ENCODE results near the gene ERFL.
"Not testable (repeated sequence)": the region's sequence is repeated elsewhere in the genome, so short reads cannot be mapped to it uniquely, and the experiment has no call there.

The ERFL gene

GRCh38 chr19:41941410-41942202 lies 13.4 kb upstream of the ERFL start:
- no peak overlapping the region for H3K27ac ChIP-seq
- TF ChIP-seq ZFX (IDR thresholded peaks at IDR 0.05) (no peak), CTCF (conservative IDR thresholded peaks at IDR 0.05) (no peak)

DNA sequence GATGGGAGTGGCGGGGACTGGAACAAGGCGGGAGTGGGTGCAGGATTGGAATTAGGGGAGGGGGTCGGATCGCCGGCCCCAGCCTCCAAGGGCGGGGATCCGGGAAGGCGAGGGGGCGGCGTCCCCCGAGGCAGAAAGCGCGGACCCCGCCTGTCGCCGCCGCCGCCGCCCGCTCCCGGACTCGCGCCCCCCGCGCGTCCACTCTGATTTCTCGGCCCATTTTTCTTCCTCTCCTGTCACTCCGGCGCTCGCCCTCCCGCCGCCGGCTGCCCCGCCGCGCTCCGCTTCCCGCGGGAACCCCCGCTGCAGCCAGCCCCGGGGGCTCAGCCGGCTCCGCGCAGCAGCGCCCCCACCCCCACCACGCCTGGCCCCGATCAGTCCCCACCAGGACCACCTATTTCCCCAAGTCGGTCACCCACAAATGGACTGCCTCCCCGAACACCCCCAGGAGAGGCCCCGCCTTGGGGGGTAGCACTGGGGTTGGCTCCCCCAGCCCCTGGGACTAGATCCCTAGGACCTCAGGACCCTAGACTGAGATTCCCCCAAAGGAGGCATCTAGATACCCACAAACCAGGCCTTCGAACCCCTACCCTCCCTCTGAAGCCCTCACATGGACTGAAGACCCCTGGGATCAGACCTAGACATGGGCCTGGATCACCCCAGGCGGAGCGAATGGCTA lies 12.6 kb upstream of the ERFL start:
- TF ChIP-seq CTCF (conservative IDR thresholded peaks at IDR 0.05) (no peak), ZFX (IDR thresholded peaks at IDR 0.05) (no peak)
- no peak overlapping the region for H3K27ac ChIP-seq

DNA sequence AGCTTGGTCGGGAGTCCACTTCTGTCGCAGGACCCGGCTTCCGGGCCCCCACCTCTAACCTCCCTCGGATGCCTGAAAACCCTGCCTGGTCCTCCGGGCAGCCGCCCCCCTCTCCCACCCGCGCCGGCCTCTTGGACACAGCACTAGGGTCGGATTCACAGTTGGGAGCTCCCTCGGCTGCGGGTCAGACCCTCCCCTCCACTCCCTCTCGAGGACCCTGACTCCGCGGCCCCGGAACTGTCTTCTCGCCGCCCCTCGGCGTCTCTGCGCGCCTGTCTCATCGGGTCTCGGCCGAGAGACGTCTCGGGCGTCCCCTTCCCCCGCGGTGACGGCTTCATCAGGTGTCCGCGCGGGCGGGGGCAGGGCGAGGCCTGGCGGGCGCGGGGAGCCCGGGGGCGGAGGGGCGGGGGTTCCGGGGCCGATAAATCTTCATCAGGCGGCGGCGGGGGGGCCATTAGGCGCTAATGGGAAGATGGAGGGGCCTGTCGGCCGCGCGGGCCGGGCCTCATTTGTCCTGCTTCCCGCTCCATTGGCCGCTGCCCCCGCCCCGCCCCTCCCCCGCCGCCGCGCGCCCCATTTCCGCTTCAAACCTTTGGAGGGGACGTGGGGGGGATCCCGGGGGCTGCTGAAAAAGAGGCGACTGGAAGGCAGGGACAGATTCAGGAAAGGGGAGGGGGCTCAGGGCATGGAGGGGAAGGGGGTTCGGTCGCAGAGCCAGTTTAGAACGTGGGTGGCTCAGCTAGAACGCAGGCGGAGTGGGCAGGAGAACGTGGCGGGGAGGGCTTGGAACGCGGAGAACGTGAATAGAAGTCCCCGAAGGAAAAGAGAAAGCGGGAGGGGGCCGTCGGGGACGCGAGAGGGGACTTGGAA lies 11.8 kb upstream of the ERFL start:
- H3K27ac ChIP-seq = no peak overlapping the region

GRCh38 chr19:41939209-41939608 lies 11.0 kb upstream of the ERFL start:
- H3K27ac ChIP-seq = not testable (repeated sequence)

More for the DNA sequence above, 11.8 kb upstream of the ERFL start:
- no peak for TF ChIP-seq ZFX (IDR thresholded peaks at IDR 0.05)
- TF ChIP-seq CTCF (conservative IDR thresholded peaks at IDR 0.05) = no peak

GRCh38 chr19:41937525-41938468 lies 9.5 kb upstream of the ERFL start:
- no peak overlapping the region for H3K27ac ChIP-seq
- TF ChIP-seq CTCF (conservative IDR thresholded peaks at IDR 0.05) (no peak), ZFX (IDR thresholded peaks at IDR 0.05) (no peak)

GRCh38 chr19:41936961-41937360 lies 8.7 kb upstream of the ERFL start:
- TF ChIP-seq CTCF (conservative IDR thresholded peaks at IDR 0.05) (no peak), ZFX (IDR thresholded peaks at IDR 0.05) (no peak)
- H3K27ac ChIP-seq = no peak overlapping the region

DNA sequence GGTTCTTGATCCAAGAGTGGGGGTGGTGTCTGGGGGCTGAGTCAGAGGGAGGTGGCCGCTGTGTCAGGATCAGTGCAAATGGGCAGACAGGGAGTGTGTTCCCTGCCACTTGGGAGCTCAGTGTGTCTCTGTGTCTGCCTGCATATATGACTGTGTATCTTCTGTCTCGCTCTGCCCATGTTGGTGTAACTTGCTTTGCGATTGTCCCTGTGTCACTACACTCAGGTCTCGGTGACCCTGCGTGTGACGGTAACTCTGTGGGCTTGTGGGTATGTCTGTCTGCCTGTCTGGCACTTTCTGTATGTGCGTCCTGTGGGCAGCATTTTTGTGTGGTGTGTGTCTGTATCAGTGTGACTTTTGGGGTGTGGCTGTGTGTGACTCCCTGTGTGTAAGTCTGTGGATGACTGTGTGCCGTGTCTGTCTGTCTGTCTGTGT lies 8.2 kb upstream of the ERFL start:
- H3K27ac ChIP-seq = no peak overlapping the region
- TF ChIP-seq CTCF (conservative IDR thresholded peaks at IDR 0.05) = no peak
- no peak for TF ChIP-seq ZFX (IDR thresholded peaks at IDR 0.05)
